ENCODE measurements around the gene ASPG. TPM values are rescaled to one million over a fixed set of nuclear protein-coding genes. Genes with fewer than 3 reads are reported as not detected.
A peak's percentile ranks its signal among the peaks of the same experiment; 100 is the strongest.

The ASPG gene
- polyA plus RNA-seq, 1 donor, result 2.1 TPM

- no peak for DNase-seq
Observed at GRCh38 chr14:104076743-104077142, 8.8 kb upstream of the ASPG start.

GRCh38 chr14:104078031-104078455 is 7.5 kb upstream of the ASPG start:
- peak; percentile 86 for DNase-seq

- DNase-seq, result no peak
Observed at GRCh38 chr14:104080376-104081260, 4.9 kb upstream of the ASPG start.

- no peak for DNase-seq
Observed at GRCh38 chr14:104081261-104081835, 4.2 kb upstream of the ASPG start.

GRCh38 chr14:104081951-104082464 is 3.5 kb upstream of the ASPG start:
- no peak for DNase-seq

GRCh38 chr14:104082807-104083206 is 2.7 kb upstream of the ASPG start:
- DNase-seq, result no peak

DNA sequence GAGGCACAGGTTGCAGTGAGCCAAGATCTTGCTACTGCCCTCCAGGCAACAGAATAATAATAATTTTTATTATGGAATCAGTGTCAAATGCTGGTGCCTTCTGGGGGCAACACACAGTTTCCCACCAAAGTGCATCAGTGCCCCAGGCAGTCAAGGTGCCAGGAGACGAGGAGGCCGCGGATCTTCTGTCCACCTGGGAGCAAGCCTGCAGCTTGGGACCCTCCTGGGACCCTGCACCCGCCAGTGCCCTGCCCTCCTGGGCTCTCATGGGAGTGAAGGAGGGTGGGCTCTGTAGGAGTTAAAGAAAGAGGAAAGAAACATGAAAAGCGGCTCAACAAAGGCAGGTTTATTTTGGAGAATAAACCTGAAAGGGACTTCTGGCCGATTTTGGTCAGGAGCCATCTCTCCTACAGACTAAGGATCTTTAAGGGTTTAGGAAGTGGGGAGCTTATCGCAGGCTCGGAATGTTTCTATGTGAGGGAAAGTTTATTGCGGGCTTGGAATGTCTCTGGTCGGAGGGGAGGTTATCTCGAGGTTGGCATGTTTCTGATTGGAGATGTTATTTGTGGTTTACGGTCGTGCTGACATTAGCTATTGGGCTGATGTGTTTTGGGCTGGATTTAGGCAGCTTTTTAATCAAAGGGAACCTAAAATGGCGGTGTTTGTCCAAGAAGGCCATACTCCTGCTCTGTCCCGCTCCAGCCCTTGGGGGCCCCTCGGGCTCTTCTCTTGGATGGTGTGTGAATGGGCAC is 1.1 kb upstream of the ASPG start:
- DNase-seq, result no peak

- DNase-seq, result no peak
Observed at GRCh38 chr14:104085889-104086201, 345 bp downstream of the ASPG start.

DNA sequence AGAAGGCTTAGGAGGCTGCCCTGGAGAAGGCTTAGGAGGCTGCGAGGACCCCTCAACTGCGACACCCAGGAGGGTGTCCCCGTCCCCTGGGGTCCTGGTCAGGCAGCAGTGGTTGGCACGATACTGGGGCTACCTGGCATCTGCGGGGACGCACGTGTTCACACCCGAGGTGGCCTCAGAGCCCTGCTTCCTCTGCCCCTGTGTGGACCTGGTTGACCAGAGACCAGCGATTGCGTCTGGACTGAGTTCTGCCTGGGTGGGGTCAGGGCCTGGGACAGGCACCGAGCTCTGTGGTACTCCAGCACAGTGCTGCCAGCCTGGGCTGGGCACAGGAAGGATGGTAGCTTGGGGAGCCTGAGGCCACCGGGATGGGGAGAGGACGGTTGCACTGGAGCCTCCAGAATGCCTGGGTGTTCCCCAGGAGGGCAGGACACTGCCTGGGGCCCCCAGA is 735 bp downstream of the ASPG start:
- DNase-seq, result no peak

DNA sequence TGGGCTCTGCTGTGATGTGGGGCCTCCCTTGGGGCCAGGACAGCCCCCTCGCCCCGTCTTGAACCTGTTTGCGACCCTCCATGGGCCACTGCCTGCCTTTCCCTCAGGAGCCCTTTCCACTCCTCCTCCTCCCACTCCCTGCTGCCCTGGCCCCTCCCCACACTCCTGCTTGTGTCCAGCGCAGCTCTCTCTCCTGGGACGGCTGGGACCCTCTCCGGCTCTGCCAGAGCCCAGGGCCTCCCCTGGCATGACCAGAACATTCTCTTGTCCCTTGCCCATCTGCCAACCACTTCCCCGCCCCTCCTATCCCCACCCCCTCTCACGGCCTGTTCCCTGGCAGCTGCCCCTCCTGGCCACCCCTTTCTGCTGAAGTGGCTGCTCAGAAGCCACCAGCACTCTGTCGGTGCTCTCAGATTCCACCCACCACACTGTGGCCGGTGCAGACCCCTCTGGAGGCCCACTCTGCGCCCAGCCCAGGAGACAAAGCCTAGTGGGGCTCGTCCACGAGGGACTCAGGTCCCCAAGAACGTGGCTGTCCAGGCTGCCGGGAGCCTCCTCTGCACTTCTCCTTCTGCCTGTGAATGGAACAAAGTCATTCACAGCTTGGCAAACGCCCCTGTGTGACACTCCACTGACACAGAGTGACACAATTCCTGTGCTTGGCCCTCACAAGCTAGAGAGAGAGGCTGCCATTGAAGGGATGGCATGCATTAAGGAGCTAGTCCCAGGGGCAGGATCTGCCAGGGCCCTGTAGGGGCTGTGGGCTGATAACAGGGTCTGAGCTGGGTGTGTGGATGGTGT is 1.4 kb downstream of the ASPG start:
- no peak for DNase-seq

DNA sequence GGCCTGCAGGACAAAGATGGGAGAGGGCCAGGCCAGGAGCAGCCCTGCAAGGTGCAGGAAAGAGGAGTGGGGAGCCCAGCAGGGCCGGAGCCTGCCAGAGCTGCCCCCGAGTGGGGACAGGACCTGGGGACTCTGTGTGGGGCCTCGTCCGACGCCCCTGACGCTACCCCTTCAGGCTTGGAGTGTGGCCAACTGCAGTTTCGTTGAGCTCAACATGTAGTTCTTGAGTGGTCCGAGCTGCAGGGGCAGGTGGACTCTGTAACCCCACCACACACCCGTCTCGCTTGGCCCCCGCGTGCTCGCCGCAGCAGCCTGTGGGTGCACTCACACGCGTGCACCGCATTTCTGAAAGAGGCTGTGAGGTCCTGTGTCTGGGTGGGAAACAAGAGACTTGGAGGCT is 2.0 kb downstream of the ASPG start:
- DNase-seq, result no peak

GRCh38 chr14:104087981-104088850 is 2.7 kb downstream of the ASPG start:
- no peak for DNase-seq

DNA sequence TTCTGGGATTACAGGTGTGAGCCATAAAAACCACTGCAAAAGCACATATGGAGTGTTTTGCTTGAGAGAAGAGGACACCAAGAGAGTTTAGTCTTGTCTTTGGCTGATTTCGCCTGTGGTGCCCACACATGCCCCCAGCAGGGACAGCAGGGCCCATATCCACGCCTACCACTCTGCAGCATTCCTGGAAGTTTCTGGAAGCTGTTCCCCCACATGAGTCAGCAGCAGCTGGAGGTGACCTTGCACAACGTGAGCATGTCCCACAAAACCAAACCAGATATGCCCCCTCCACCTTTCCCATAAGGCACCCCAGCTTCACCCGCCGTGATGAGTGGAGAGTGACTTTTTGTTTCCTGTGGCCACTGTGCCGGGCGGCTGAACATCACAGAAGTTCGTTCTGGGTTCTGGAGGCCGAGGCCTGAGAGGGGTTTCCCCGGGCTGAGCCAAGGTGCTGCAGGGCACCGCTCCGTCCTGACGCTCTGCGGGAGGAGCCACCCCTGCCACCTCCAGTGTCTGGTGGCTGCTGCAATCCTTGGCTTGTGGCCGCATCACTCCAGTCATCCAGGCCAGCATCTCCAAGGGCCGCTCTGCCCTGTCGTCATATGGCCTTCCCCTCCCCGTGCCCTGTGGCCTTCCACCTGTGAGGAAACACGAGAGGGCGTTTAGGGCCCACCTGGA is 4.7 kb downstream of the ASPG start:
- DNase-seq, result no peak

DNA sequence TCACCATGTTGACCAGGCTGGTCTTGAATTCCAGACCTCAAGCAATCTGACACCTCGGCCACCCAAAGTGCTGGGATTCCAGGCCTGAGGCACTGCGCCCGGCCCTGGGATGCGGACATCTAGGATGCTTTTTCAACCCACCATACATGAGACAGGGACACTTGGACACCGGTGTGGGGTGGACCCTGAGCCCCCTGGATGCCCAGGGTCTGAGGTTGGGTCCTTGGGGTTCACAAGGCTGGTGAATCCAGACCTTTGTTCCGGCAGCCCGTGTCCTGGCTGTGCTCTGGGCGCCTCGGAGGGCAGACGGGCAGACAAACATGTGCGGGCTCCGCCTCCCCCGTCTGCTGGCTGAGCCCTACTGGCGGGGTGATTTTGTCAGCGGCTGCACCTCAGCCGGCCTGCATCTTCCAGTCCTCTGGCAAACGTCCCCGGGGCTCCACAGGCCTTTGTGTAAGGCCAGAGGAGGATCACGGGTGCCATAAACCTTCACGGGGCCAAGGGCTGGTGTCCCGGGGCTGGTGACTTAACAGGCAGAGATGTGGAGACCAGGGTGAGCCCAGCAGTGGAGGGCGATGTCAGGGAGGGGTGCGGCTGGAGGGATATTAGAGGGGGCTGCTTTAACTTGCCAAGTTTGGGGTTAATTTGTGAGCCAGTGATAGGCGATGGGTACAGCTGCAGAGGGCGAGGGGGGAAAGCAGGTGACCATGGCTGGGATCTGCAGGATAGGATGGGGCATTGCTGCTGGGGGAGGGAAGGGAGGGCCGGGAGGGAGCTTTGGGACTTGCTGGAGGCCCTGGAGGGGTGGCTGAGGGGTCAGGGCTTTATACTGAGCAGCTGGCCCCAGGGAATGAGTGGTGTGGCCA is 5.8 kb downstream of the ASPG start:
- DNase-seq, result no peak

DNA sequence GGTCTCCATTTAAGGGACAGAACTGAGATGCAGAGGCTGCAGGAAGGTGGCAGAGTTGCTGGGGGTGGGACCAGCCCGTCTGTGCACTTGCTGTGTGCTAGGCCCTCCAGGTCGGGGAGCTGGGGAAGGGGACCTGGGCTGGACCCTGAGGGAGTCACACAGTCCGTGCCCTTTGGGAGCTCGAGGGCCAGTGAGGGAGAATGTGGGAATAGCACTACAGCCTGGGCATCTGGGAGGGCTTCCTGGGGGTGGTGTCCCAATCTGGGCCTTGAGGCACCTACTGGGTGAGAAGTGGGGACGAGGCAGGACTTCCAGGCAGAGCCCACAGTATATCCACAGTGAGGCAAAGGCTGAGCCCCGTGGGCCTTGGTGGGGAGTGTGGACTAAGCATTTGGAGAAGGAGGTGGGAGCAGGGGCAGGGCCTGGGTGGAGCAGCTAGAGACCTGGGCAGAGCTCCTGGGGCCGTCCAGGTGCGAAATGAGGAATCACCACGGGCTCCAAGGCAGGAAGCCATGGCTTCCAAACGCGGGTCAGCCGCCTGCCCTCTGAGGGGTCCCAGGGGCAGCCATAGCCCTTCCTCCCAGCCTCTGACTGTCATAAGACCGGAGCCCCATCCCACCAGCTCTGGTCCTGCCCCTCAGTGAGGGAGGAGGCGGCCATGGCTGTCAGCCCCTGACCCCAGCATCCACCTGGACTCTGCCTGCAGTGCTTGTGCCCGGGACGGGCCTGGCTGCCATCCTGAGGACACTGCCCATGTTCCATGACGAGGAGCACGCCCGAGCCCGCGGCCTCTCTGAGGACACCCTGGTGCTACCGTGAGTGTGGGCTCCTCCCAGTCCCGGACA is 6.6 kb downstream of the ASPG start:
- DNase-seq, result no peak

DNA sequence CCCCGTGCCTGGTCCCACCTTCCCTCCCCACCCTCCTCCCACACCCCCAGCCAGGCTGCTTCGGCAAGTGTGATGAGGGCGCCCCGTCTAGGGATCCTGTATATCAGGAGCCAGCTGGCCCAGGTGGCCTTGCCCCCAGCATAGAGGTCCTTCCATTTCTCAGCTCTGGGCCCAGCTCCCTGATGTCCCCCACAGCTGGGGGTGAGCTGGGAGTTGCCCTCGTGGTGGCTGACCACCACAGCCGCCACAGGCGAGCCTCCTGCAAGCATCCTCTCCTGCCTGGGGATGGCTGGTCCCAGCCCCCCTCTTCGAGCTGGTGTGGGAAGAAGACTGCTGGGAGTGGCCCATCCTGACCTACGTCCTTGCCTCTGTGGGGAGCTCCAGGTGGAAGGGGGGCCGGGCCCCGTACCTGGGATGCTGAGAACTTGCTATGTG is 7.4 kb downstream of the ASPG start:
- no peak for DNase-seq

DNA sequence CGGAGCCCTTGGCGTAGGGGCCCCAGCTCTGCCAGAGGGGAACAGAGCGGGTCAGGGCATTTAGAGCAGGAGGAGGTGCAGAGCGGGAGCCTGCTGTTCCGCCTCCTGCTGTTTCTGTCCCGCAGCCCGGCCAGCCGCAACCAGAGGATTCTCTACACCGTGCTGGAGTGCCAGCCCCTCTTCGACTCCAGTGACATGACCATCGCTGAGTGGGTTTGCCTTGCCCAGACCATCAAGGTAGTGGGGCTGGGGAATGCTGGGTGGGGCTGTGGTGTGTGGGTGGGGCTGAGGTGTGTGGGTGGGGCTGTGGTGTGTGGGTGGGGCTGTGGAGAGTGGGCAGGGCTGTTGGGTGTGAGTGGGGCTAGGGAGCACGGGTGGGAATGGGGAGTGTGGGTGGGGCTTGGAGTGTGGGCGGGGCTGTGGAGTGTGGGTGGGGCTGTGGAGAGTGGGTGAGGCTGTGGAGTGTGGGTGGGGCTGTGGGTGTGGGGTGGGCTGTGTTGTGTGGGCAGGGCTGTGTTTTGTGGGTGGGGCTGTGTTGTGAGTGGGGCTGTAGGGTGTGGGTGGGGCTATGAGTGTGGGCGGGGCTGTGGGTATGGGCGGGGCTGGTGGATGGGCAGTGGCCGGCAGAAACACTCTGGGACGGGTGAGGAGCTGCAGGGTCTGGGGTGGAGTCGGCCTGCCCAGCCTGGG is 8.0 kb downstream of the ASPG start:
- no peak for DNase-seq

- DNase-seq, result no peak
Observed at GRCh38 chr14:104094056-104094708, 8.7 kb downstream of the ASPG start.
